GM23248 (cell line): Measurements from ENCODE around the gene PDE4B. TPM values are rescaled to one million over a fixed set of nuclear protein-coding genes. Genes with fewer than 3 reads are reported as not detected.

Source experiments
- DNase-seq: peaks from one replicate; pipeline ENCODE4 v3.0.0-alpha.2; 2015
- H2AFZ ChIP-seq: fragments of 200-600 bp; sonication (generic); 2 replicates; pipeline ENCODE4 v1.6.1; 2016; ENCODE audit warnings: antibody characterized with exemption
- H3F3A ChIP-seq: fragments of 200-600 bp; sonication (generic); 2 replicates; pipeline ENCODE4 v1.6.1; 2016; ENCODE audit warnings: mild to moderate bottlenecking, antibody characterized with exemption, mixed run types; ENCODE audit not compliant: insufficient read depth
- H3K27ac ChIP-seq: fragments of 200-600 bp; sonication (generic); 2 replicates; pipeline ENCODE4 v1.5.1; 2016; ENCODE audit warnings: mild to moderate bottlenecking
- H3K27me3 ChIP-seq: fragments of 200-600 bp; sonication (generic); replicated peaks from 2 replicates; pipeline ENCODE4 v1.6.1; 2016; ENCODE audit warnings: mild to moderate bottlenecking; ENCODE audit not compliant: insufficient read depth
- H3K36me3 ChIP-seq: fragments of 200-600 bp; sonication (generic); 2 replicates; pipeline ENCODE4 v1.6.1; 2016; ENCODE audit warnings: low read depth, mild to moderate bottlenecking
- H3K4me1 ChIP-seq: fragments of 200-600 bp; sonication (generic); 2 replicates; pipeline ENCODE4 v1.6.1; 2016; ENCODE audit warnings: mild to moderate bottlenecking; ENCODE audit not compliant: insufficient read depth
- H3K4me2 ChIP-seq: fragments of 200-600 bp; sonication (generic); one replicate; pipeline ENCODE4 v1.6.1; 2016; ENCODE audit warnings: mild to moderate bottlenecking; ENCODE audit not compliant: unreplicated experiment
- H3K4me3 ChIP-seq: fragments of 200-600 bp; sonication (generic); 2 replicates; pipeline ENCODE4 v1.5.1; 2016; ENCODE audit warnings: mild to moderate bottlenecking
- H3K79me2 ChIP-seq: fragments of 200-600 bp; sonication (generic); 2 replicates; pipeline ENCODE4 v1.6.1; 2016; ENCODE audit warnings: mild to moderate bottlenecking; ENCODE audit not compliant: insufficient read depth
- H3K9ac ChIP-seq: fragments of 200-600 bp; sonication (generic); 2 replicates; pipeline ENCODE4 v1.6.1; 2016; ENCODE audit warnings: mild to moderate bottlenecking
- H3K9me2 ChIP-seq: fragments of 200-600 bp; sonication (generic); 2 replicates; pipeline ENCODE4 v1.6.1; 2016; ENCODE audit warnings: mixed run types, mild to moderate bottlenecking, moderate library complexity; ENCODE audit not compliant: insufficient read depth
- H3K9me3 ChIP-seq: fragments of 200-600 bp; sonication (generic); one replicate; pipeline ENCODE4 v1.6.1; 2017; ENCODE audit warnings: low read depth
- H4K20me1 ChIP-seq: fragments of 200-600 bp; sonication (generic); 2 replicates; pipeline ENCODE4 v1.6.0; 2016; ENCODE audit not compliant: insufficient read depth
- EZH2 ChIP-seq: fragments of 200-600 bp; sonication (generic); IDR thresholded peaks from 2 replicates; pipeline ENCODE4 v1.6.1; 2018; ENCODE audit warnings: antibody characterized with exemption, mild to moderate bottlenecking; ENCODE audit not compliant: insufficient read depth, poor library complexity, severe bottlenecking
- EZH2phosphoT487 ChIP-seq: fragments of 200-600 bp; sonication (generic); IDR thresholded peaks from 2 replicates; pipeline ENCODE4 v1.6.1; 2018; ENCODE audit warnings: antibody characterized with exemption, moderate library complexity, mild to moderate bottlenecking, low read depth; ENCODE audit not compliant: insufficient read depth
- WGBS, 2 experiments: methylation state at CpG; one replicate each; pipeline ENCODE4 v1.1.6; 2015 to 2017; ENCODE audit warnings: low lambda C conversion rate in 2 of 2, low coverage in 1 of 2; ENCODE audit errors: missing lambda C conversion rate in 2 of 2; 5-methylcytosine and 5-hydroxymethylcytosine counted together
- in situ Hi-C: fragments of 300-500 bp; cut with MboI; formaldehyde crosslinking; loops from 2 replicates; pipeline ENCODE4 v1.15.0; 2020
- polyA plus RNA-seq: library from polyadenylated mRNA; unstranded; fragments of >200 nt; fragmentation: Nextera tagmentation; extraction: Ambion mirVana; gene quantifications from 2 replicates; pipeline ENCODE4 v1.2.1, GENCODE V29; 2016
- total RNA-seq: library from RNA; depleted of rRNA; stranded (reverse); fragments of >200 nt; shearing (Covaris generic); gene quantifications from 2 replicates; pipeline ENCODE4 v1.2.3, GENCODE V29; 2014

PDE4B gene
- total and polyA plus RNA-seq, 2 experiments from 2014 or later, result 19.9 to 36.2 TPM

DNA sequence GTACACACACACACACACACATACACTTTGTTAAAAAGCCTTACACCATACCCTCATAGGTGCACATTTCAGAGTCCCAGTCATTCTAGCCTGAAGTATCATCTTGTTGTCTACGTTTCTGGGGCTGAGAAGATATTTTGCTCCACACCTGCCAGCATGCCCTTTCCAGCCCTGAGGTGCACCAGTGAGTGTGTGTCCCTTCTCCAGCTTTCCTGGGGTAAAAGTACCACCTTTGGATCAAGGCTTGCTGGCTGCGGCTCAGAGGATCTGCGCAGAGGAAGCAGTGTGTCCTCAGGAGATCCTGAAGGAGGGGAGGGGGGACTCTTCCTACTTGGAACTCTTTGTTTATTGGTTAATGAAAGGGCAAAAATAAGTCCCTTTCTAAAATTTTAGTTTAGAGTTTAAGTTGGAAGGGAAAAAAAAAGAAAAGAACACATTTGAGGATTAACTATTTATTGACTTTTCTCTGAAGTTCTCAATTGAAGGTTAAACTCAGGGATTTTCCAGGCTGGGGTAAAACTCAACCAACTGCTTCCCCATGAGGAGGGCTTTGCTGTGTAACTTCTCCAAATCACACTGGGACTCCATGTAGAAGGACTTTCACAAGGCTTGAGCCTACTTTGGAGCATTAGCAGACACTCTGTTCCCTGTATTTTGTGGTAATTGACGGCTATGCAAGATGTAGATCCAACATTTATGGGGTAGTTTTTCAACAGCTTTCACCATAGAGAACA lies 540.9 kb downstream of the PDE4B start:
- Histone ChIP-seq H4K20me1 (no peaks in the 10 kb centered on the region), H3K4me2 (peak overlapping the region; percentile 93), H3K4me1 (peaks cover 22% of the 10 kb centered on the region), H3K36me3 (no peaks in the 10 kb centered on the region), H3K9me3 (no peaks in the 10 kb centered on the region), H3K4me3 (peak overlapping the region; percentile 92), H3K27ac (peak overlapping the region; percentile 98), H3K79me2 (peaks cover 64% of the 10 kb centered on the region), H3K9ac (peak overlapping the region; percentile 94), H3K9me2 (no peaks in the 10 kb centered on the region), H3F3A (peaks cover 38% of the 10 kb centered on the region), H3K27me3 (no peaks in the 10 kb centered on the region), H2AFZ (no peak overlapping the region)
- WGBS, 2 experiments, result 48 to 68% methylated on average over 4 of the region's 4 CpGs
- TF ChIP-seq EZH2phosphoT487 (no peak), EZH2 (no peak)
- in situ Hi-C loops, result no loop called here
- DNase-seq, result peak; percentile 33

DNA sequence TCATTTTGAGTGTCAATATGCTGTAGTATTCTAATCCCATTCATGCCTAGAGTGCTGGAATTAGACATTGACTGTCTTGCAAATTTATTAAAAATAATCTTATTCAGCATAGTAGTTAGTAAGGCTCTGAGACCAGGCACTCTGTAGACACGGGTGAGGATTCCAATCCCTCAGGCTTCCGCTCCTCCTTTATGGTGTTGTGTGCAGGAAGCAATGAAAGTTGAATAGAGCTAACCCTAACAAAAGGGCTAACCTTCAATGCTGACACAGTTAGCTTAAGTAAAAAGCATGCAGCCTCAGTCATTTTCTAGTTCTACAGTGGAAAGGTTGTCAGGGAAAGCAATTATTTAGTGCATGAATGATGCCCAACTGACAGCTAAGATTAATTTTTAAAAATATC lies 541.6 kb downstream of the PDE4B start:
- no peak overlapping the region for H2AFZ ChIP-seq
- H3K4me2 ChIP-seq, result peak overlapping the region; percentile 93
- H4K20me1 ChIP-seq, result no peaks in the 10 kb centered on the region
- H3K36me3 ChIP-seq, result no peaks in the 10 kb centered on the region
- peaks cover 22% of the 10 kb centered on the region for H3K4me1 ChIP-seq
- H3K79me2 ChIP-seq, result peaks cover 69% of the 10 kb centered on the region
- peak overlapping the region; percentile 98; the same call in 1 of the 2 replicates for H3K27ac ChIP-seq
- no peaks in the 10 kb centered on the region for H3K27me3 ChIP-seq
- DNase-seq, result no peak
- 97 to 100% methylated on average over 2 of the region's 2 CpGs for WGBS, 2 experiments
- no peaks in the 10 kb centered on the region for H3K9me2 ChIP-seq
- peak overlapping the region; percentile 92 for H3K4me3 ChIP-seq
- TF ChIP-seq EZH2phosphoT487 (no peak), EZH2 (no peak)
- no peaks in the 10 kb centered on the region for H3K9me3 ChIP-seq
- peak overlapping the region; percentile 94 for H3K9ac ChIP-seq
- peaks cover 38% of the 10 kb centered on the region for H3F3A ChIP-seq
- in situ Hi-C loops, result no loop called here

DNA sequence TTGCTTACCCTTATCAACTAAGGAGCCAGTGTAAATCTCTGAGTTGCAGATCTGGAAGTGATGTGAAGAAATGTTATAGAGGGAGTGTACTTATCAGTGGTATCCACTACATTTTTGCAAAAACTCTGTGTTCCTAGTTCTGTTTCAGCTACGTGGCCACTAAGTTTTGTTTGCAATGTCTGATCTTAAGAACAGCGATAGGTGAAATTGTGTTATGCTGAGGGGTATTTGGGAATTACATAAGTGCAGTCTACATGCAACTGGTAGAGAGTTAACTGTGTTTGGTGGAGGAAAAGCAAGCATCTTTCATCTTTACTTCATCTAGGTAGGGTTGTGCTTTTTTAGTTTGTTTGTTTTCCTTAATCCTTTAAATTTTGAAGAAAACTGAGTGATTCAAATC lies 542.4 kb downstream of the PDE4B start:
- H3K27ac ChIP-seq, result peak overlapping the region; percentile 75
- DNase-seq, result no peak
- peaks cover 30% of the 10 kb centered on the region for H3K4me1 ChIP-seq
- in situ Hi-C loops, result no loop called here
- H2AFZ ChIP-seq, result no peak overlapping the region
- H3K4me2 ChIP-seq, result peak overlapping the region; percentile 93
- peak overlapping the region; percentile 94 for H3K9ac ChIP-seq
- no peaks in the 10 kb centered on the region for H3K27me3 ChIP-seq
- 93 to 100% methylated on average over 2 of the region's 2 CpGs for WGBS, 2 experiments
- no peaks in the 10 kb centered on the region for H3K36me3 ChIP-seq
- peak overlapping the region; percentile 92 for H3K4me3 ChIP-seq
- no peaks in the 10 kb centered on the region for H4K20me1 ChIP-seq
- H3K79me2 ChIP-seq, result peaks cover 77% of the 10 kb centered on the region
- H3K9me2 ChIP-seq, result no peaks in the 10 kb centered on the region
- TF ChIP-seq EZH2, result no peak
- TF ChIP-seq EZH2phosphoT487, result no peak
- no peaks in the 10 kb centered on the region for H3K9me3 ChIP-seq
- H3F3A ChIP-seq, result peaks cover 38% of the 10 kb centered on the region

DNA sequence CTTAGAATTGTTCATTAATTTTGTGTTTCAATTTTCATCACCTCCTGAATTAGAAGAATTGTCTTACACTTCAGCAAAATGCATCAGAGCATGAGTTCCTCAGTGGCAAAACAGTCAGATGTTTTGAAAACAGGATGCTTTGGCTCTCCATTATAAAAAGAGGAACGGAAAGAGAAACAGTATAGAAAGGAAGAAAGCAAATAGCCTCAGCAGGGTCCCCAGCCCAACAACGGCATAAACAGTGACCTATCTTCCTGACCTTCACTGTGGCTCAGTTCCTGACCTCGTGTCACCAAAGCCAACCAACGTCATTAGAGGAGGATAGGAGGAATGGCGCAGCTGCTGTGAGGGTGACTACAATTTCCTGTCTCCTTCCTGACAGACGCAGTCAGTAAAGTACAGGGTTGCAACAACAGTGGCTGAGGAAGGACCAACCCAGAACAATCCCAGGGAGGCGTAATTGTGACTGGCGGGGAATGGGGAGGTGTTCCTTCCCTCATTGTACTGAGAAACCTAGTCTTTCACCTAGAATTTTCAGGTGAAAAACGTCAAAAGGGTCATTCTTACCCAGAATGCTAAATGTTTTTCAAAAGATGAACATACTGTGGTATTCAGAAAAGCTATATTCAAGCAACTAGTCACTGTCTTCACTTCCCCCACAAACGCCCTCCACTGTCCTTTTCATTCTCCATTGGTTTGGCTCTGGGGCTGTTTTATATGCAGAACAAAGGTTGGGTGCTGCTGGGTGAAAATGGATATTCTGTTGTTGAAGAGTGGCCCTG lies 543.4 kb downstream of the PDE4B start:
- in situ Hi-C loops, result no loop called here
- peak overlapping the region; percentile 92 for H3K4me3 ChIP-seq
- H2AFZ ChIP-seq, result peak overlapping the region; percentile 44
- H3K9ac ChIP-seq, result peak overlapping the region; percentile 94
- peaks cover 31% of the 10 kb centered on the region for H3F3A ChIP-seq
- TF ChIP-seq EZH2phosphoT487 (no peak), EZH2 (no peak)
- no peaks in the 10 kb centered on the region for H3K9me3 ChIP-seq
- H3K4me1 ChIP-seq, result peaks cover 30% of the 10 kb centered on the region
- peaks cover 87% of the 10 kb centered on the region for H3K79me2 ChIP-seq
- H3K36me3 ChIP-seq, result no peaks in the 10 kb centered on the region
- peak; percentile 61 for DNase-seq
- H3K27me3 ChIP-seq, result no peaks in the 10 kb centered on the region
- WGBS, 2 experiments, result 59 to 61% methylated on average over 10 of the region's 10 CpGs
- H4K20me1 ChIP-seq, result no peaks in the 10 kb centered on the region
- peak overlapping the region; percentile 93 for H3K4me2 ChIP-seq
- H3K27ac ChIP-seq, result peak overlapping the region; percentile 75
- H3K9me2 ChIP-seq, result no peaks in the 10 kb centered on the region
